ENCODE results near the gene GPD1.
"Not testable (repeated sequence)": the region's sequence is repeated elsewhere in the genome, so short reads cannot be mapped to it uniquely, and the experiment has no call there.

The GPD1 gene

GRCh38 chr12:50078281-50078680 is 25.5 kb upstream of the GPD1 start:
- no peak for TF ChIP-seq JUND (IDR thresholded peaks at IDR 0.05; ENCODE audit: low read depth)
- no peak for DNase-seq (ENCODE audit: low read depth in 1 of 2, low spot score in 1 of 2)
- in situ Hi-C loops (cut with HindIII; ENCODE audit: low pct_unique_long_range_greater_than_20kb, low sequenced_read_pairs): no loop called here

- in situ Hi-C loops (cut with HindIII; ENCODE audit: low pct_unique_long_range_greater_than_20kb, low sequenced_read_pairs): no loop called here
- peak in 1 of 2 experiments; percentile 48 for DNase-seq (ENCODE audit: low read depth in 1 of 2, low spot score in 1 of 2)
- no peak for TF ChIP-seq JUND (IDR thresholded peaks at IDR 0.05; ENCODE audit: low read depth)
Measured at GRCh38 chr12:50079771-50080170, 24.0 kb upstream of the GPD1 start.

- in situ Hi-C loops (cut with HindIII; ENCODE audit: low pct_unique_long_range_greater_than_20kb, low sequenced_read_pairs): no loop called here
- DNase-seq (ENCODE audit: low read depth in 1 of 2, low spot score in 1 of 2): no peak
- TF ChIP-seq JUND (IDR thresholded peaks at IDR 0.05; ENCODE audit: low read depth): no peak
Measured at GRCh38 chr12:50081096-50081808, 22.6 kb upstream of the GPD1 start.

GRCh38 chr12:50082644-50083043 is 21.2 kb upstream of the GPD1 start:
- no peak for TF ChIP-seq JUND (IDR thresholded peaks at IDR 0.05; ENCODE audit: low read depth)
- in situ Hi-C loops (cut with HindIII; ENCODE audit: low pct_unique_long_range_greater_than_20kb, low sequenced_read_pairs): no loop called here
- DNase-seq (ENCODE audit: low read depth in 1 of 2, low spot score in 1 of 2): no peak

- in situ Hi-C loops (cut with HindIII; ENCODE audit: low pct_unique_long_range_greater_than_20kb, low sequenced_read_pairs): no loop called here
- TF ChIP-seq JUND (IDR thresholded peaks at IDR 0.05; ENCODE audit: low read depth): no peak
- no peak for DNase-seq (ENCODE audit: low read depth in 1 of 2, low spot score in 1 of 2)
Measured at GRCh38 chr12:50083301-50083700, 20.5 kb upstream of the GPD1 start.

- DNase-seq (ENCODE audit: low read depth in 1 of 2, low spot score in 1 of 2); in situ Hi-C loops (cut with HindIII; ENCODE audit: low pct_unique_long_range_greater_than_20kb, low sequenced_read_pairs): not testable (repeated sequence)
Measured at GRCh38 chr12:50084409-50084774, 19.4 kb upstream of the GPD1 start.

GRCh38 chr12:50084775-50085614 is 18.8 kb upstream of the GPD1 start, which contains the start of gene SMARCD1:
Gene SMARCD1, plus strand, starts transcription at chr12:50085342. Its CDS starts 28 bp downstream, at chr12:50085370.
- in situ Hi-C loops (cut with HindIII; ENCODE audit: low pct_unique_long_range_greater_than_20kb, low sequenced_read_pairs): no loop called here
- TF ChIP-seq JUND (IDR thresholded peaks at IDR 0.05; ENCODE audit: low read depth): no peak
- peak; percentile 89 to 95 for DNase-seq (ENCODE audit: low read depth in 1 of 2, low spot score in 1 of 2)

- TF ChIP-seq JUND (IDR thresholded peaks at IDR 0.05; ENCODE audit: low read depth): no peak
- no peak for DNase-seq (ENCODE audit: low read depth in 1 of 2, low spot score in 1 of 2)
- in situ Hi-C loops (cut with HindIII; ENCODE audit: low pct_unique_long_range_greater_than_20kb, low sequenced_read_pairs): no loop called here
Measured at GRCh38 chr12:50085615-50086072, 18.2 kb upstream of the GPD1 start.

- TF ChIP-seq JUND (IDR thresholded peaks at IDR 0.05; ENCODE audit: low read depth): no peak
- DNase-seq (ENCODE audit: low read depth in 1 of 2, low spot score in 1 of 2): peak in 1 of 2 experiments; percentile 51
- in situ Hi-C loops (cut with HindIII; ENCODE audit: low pct_unique_long_range_greater_than_20kb, low sequenced_read_pairs): no loop called here
Measured at GRCh38 chr12:50086148-50086547, 17.7 kb upstream of the GPD1 start.

GRCh38 chr12:50087151-50087550 is 16.7 kb upstream of the GPD1 start:
- no peak for TF ChIP-seq JUND (IDR thresholded peaks at IDR 0.05; ENCODE audit: low read depth)
- in situ Hi-C loops (cut with HindIII; ENCODE audit: low pct_unique_long_range_greater_than_20kb, low sequenced_read_pairs): no loop called here
- DNase-seq (ENCODE audit: low read depth in 1 of 2, low spot score in 1 of 2): no peak

- no peak for DNase-seq (ENCODE audit: low read depth in 1 of 2, low spot score in 1 of 2)
- in situ Hi-C loops (cut with HindIII; ENCODE audit: low pct_unique_long_range_greater_than_20kb, low sequenced_read_pairs): no loop called here
- TF ChIP-seq JUND (IDR thresholded peaks at IDR 0.05; ENCODE audit: low read depth): no peak
Measured at GRCh38 chr12:50087995-50088394, 15.8 kb upstream of the GPD1 start.

- no peak for TF ChIP-seq JUND (IDR thresholded peaks at IDR 0.05; ENCODE audit: low read depth)
- peak; percentile 68 to 88 for DNase-seq (ENCODE audit: low read depth in 1 of 2, low spot score in 1 of 2)
- in situ Hi-C loops (cut with HindIII; ENCODE audit: low pct_unique_long_range_greater_than_20kb, low sequenced_read_pairs): no loop called here
Measured at GRCh38 chr12:50088577-50089335, 15.1 kb upstream of the GPD1 start.
